ENCODE measurements around the gene GPR176. TPM values are rescaled to one million over a fixed set of nuclear protein-coding genes. Genes with fewer than 3 reads are reported as not detected.

GPR176 gene
- total RNA-seq, 1 donor from 2014 or later, result 35.4 TPM

DNA sequence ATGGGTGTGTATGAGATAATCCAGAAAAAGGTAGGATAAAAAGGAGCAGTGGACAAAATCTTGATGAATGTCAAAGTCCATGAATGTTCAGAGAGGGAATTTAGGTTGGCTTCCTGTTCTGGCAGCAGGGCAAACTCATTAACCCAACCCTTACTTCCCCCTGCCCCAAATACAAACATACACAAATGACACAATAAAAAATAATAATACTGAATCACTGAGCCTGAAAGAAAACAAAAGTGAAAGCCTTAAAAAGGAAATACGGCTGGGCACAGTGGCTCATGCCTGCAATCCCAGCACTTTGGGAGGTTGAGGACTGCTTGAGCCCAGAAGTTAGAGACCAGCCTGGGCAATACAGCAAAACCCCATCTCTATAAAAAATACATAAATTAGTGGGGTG lies 62.9 kb downstream of the GPR176 start:
- Mint-ChIP-seq H3K4me1 (ENCODE audit: low read depth, unreplicated experiment) (peaks cover 23% of the 10 kb centered on the region), H3K4me3 (ENCODE audit: unreplicated experiment) (no peak overlapping the region), H3K36me3 (ENCODE audit: low read depth, unreplicated experiment) (peaks cover 4% of the 10 kb centered on the region), H3K9me3 (ENCODE audit: unreplicated experiment) (no peaks in the 10 kb centered on the region), H3K27me3 (ENCODE audit: low read depth, unreplicated experiment) (no peaks in the 10 kb centered on the region), H3K27ac (ENCODE audit: unreplicated experiment) (no peak overlapping the region)
- Histone ChIP-seq H3K4me3 (ENCODE audit: insufficient read depth, low read depth, low read length) (no peak overlapping the region), H3K27me3 (ENCODE audit: insufficient read depth, low read length) (no peaks in the 10 kb centered on the region), H3K27ac (ENCODE audit: low read depth, low read length) (no peak overlapping the region), H3K9me3 (ENCODE audit: insufficient read depth, low read depth, low read length) (no peaks in the 10 kb centered on the region), H2AFZ (ENCODE audit: low read depth, low read length) (no peak overlapping the region), H3K4me2 (ENCODE audit: low read length) (no peak overlapping the region), H3K36me3 (ENCODE audit: insufficient read depth, low read length) (no peaks in the 10 kb centered on the region), H3K9ac (ENCODE audit: low read length) (no peak overlapping the region), H3K79me2 (ENCODE audit: insufficient read depth, low read length) (peaks cover 64% of the 10 kb centered on the region), H3K4me1 (ENCODE audit: insufficient read depth, low read length) (peaks cover 2% of the 10 kb centered on the region), H4K20me1 (ENCODE audit: insufficient read depth, low read length) (peaks cover 8% of the 10 kb centered on the region)
- DNase-seq (ENCODE audit: low read depth) (no peak), FAIRE-seq (no peak)
- TF ChIP-seq EZH2 (IDR thresholded peaks at IDR 0.05; ENCODE audit: insufficient read depth, low read length), result no peak
- TF ChIP-seq, protein P1, sequence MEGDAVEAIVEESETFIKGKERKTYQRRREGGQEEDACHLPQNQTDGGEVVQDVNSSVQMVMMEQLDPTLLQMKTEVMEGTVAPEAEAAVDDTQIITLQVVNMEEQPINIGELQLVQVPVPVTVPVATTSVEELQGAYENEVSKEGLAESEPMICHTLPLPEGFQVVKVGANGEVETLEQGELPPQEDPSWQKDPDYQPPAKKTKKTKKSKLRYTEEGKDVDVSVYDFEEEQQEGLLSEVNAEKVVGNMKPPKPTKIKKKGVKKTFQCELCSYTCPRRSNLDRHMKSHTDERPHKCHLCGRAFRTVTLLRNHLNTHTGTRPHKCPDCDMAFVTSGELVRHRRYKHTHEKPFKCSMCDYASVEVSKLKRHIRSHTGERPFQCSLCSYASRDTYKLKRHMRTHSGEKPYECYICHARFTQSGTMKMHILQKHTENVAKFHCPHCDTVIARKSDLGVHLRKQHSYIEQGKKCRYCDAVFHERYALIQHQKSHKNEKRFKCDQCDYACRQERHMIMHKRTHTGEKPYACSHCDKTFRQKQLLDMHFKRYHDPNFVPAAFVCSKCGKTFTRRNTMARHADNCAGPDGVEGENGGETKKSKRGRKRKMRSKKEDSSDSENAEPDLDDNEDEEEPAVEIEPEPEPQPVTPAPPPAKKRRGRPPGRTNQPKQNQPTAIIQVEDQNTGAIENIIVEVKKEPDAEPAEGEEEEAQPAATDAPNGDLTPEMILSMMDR (IDR thresholded peaks at IDR 0.05; ENCODE audit: insufficient read depth, low read depth, low read length), result no peak

DNA sequence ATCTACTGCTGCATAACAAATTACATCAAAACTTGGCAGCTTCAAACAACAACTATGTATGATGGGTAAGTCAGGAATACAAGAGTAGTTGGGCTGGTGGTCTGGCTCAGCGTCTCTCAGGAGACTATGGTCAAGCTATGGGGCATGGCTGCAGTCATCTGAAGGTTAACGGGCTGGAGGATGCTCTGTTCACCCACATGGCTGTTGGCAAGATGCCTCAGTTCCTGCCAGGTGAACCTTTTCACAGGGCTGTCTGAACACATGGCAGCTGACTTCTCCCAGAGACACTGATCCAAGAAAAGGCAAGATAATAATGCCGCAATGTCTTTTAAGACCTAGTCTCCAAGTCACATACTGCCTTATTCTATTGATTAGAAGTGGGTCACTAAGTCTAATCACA lies 63.7 kb downstream of the GPR176 start:
- Histone ChIP-seq H3K27ac (ENCODE audit: low read depth, low read length) (no peak overlapping the region), H3K4me3 (ENCODE audit: insufficient read depth, low read depth, low read length) (no peak overlapping the region), H3K9me3 (ENCODE audit: insufficient read depth, low read depth, low read length) (no peaks in the 10 kb centered on the region), H3K4me2 (ENCODE audit: low read length) (no peak overlapping the region), H4K20me1 (ENCODE audit: insufficient read depth, low read length) (peaks cover 12% of the 10 kb centered on the region), H3K36me3 (ENCODE audit: insufficient read depth, low read length) (no peaks in the 10 kb centered on the region), H3K9ac (ENCODE audit: low read length) (no peak overlapping the region), H3K79me2 (ENCODE audit: insufficient read depth, low read length) (peaks cover 65% of the 10 kb centered on the region), H3K27me3 (ENCODE audit: insufficient read depth, low read length) (no peaks in the 10 kb centered on the region), H2AFZ (ENCODE audit: low read depth, low read length) (no peak overlapping the region), H3K4me1 (ENCODE audit: insufficient read depth, low read length) (peaks cover 10% of the 10 kb centered on the region)
- H3K27me3 Mint-ChIP-seq (ENCODE audit: low read depth, unreplicated experiment), result no peaks in the 10 kb centered on the region
- FAIRE-seq (no peak), DNase-seq (ENCODE audit: low read depth) (no peak)
- H3K4me3 Mint-ChIP-seq (ENCODE audit: unreplicated experiment), result no peak overlapping the region
- no peak for TF ChIP-seq EZH2 (IDR thresholded peaks at IDR 0.05; ENCODE audit: insufficient read depth, low read length)
- TF ChIP-seq, protein P1 (IDR thresholded peaks at IDR 0.05; ENCODE audit: insufficient read depth, low read depth, low read length), result no peak
- H3K36me3 Mint-ChIP-seq (ENCODE audit: low read depth, unreplicated experiment), result peaks cover 4% of the 10 kb centered on the region
- H3K9me3 Mint-ChIP-seq (ENCODE audit: unreplicated experiment), result no peaks in the 10 kb centered on the region
- H3K27ac Mint-ChIP-seq (ENCODE audit: unreplicated experiment), result no peak overlapping the region
- peaks cover 23% of the 10 kb centered on the region for H3K4me1 Mint-ChIP-seq (ENCODE audit: low read depth, unreplicated experiment)

DNA sequence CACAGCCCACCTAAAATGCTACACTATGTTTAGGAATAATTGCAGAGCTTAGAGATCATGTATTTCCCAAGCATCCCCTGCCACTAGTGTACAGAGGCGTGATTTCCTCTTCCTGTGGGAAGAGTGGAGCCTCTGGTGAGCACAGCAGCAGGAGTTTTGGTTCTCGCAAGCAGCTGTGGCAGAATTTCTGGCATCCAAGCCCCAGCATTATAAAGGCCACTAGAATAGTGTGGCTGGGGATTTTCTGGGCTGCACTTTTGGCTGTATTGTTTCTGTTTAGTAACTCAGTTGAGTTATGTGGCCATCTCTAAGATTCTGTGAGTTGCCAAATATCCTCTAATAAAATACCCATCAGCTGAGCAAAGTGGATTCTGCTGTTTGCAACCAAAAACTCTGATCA lies 64.7 kb downstream of the GPR176 start:
- no peak overlapping the region for H3K27ac Mint-ChIP-seq (ENCODE audit: unreplicated experiment)

More for the DNA sequence above, 64.7 kb downstream of the GPR176 start:
- no peak overlapping the region for H3K27ac ChIP-seq (ENCODE audit: low read depth, low read length)
- Mint-ChIP-seq H3K27me3 (ENCODE audit: low read depth, unreplicated experiment) (no peaks in the 10 kb centered on the region), H3K36me3 (ENCODE audit: low read depth, unreplicated experiment) (peaks cover 4% of the 10 kb centered on the region), H3K9me3 (ENCODE audit: unreplicated experiment) (no peaks in the 10 kb centered on the region), H3K4me1 (ENCODE audit: low read depth, unreplicated experiment) (peaks cover 18% of the 10 kb centered on the region), H3K4me3 (ENCODE audit: unreplicated experiment) (no peak overlapping the region)
- H2AFZ ChIP-seq (ENCODE audit: low read depth, low read length), result no peak overlapping the region
- H3K4me3 ChIP-seq (ENCODE audit: insufficient read depth, low read depth, low read length), result no peak overlapping the region
- TF ChIP-seq, protein P1 (IDR thresholded peaks at IDR 0.05; ENCODE audit: insufficient read depth, low read depth, low read length), result no peak
- TF ChIP-seq EZH2 (IDR thresholded peaks at IDR 0.05; ENCODE audit: insufficient read depth, low read length), result no peak
- no peak overlapping the region for H3K4me2 ChIP-seq (ENCODE audit: low read length)
- peaks cover 74% of the 10 kb centered on the region for H3K79me2 ChIP-seq (ENCODE audit: insufficient read depth, low read length)
- peaks cover 12% of the 10 kb centered on the region for H3K4me1 ChIP-seq (ENCODE audit: insufficient read depth, low read length)
- H3K9ac ChIP-seq (ENCODE audit: low read length), result no peak overlapping the region
- no peaks in the 10 kb centered on the region for H3K9me3 ChIP-seq (ENCODE audit: insufficient read depth, low read depth, low read length)
- DNase-seq (ENCODE audit: low read depth) (no peak), FAIRE-seq (no peak)
- no peaks in the 10 kb centered on the region for H3K36me3 ChIP-seq (ENCODE audit: insufficient read depth, low read length)
- no peaks in the 10 kb centered on the region for H3K27me3 ChIP-seq (ENCODE audit: insufficient read depth, low read length)
- H4K20me1 ChIP-seq (ENCODE audit: insufficient read depth, low read length), result peaks cover 19% of the 10 kb centered on the region

All from astrocyte (in vitro differentiated cells and primary cell).